ENCODE data around the gene HMGCR.

The HMGCR gene

GRCh38 chr5:75405296-75405695 lies 68.3 kb downstream of the HMGCR start:
- Histone ChIP-seq H3K27ac (replicated peaks) (no peak overlapping the region), H3K27me3 (ENCODE audit: insufficient read depth, poor library complexity, severe bottlenecking) (no peaks in the 10 kb centered on the region), H3K4me3 (replicated peaks; ENCODE audit: insufficient read depth, low read length) (no peak overlapping the region)
- DNase-seq (ENCODE audit: low read depth in 1 of 2, low spot score in 1 of 2) = no peak
- TF ChIP-seq SPI1 (IDR thresholded peaks at IDR 0.05; ENCODE audit: borderline replicate concordance, low read depth) (peak; percentile 12; the same call in 1 of the 2 replicates), GABPA (IDR thresholded peaks at IDR 0.05; ENCODE audit: low read depth) (no peak), CTCF (IDR thresholded peaks at IDR 0.05; ENCODE audit: insufficient read depth, low read length) (no peak)
- TF ChIP-seq, protein P1, sequence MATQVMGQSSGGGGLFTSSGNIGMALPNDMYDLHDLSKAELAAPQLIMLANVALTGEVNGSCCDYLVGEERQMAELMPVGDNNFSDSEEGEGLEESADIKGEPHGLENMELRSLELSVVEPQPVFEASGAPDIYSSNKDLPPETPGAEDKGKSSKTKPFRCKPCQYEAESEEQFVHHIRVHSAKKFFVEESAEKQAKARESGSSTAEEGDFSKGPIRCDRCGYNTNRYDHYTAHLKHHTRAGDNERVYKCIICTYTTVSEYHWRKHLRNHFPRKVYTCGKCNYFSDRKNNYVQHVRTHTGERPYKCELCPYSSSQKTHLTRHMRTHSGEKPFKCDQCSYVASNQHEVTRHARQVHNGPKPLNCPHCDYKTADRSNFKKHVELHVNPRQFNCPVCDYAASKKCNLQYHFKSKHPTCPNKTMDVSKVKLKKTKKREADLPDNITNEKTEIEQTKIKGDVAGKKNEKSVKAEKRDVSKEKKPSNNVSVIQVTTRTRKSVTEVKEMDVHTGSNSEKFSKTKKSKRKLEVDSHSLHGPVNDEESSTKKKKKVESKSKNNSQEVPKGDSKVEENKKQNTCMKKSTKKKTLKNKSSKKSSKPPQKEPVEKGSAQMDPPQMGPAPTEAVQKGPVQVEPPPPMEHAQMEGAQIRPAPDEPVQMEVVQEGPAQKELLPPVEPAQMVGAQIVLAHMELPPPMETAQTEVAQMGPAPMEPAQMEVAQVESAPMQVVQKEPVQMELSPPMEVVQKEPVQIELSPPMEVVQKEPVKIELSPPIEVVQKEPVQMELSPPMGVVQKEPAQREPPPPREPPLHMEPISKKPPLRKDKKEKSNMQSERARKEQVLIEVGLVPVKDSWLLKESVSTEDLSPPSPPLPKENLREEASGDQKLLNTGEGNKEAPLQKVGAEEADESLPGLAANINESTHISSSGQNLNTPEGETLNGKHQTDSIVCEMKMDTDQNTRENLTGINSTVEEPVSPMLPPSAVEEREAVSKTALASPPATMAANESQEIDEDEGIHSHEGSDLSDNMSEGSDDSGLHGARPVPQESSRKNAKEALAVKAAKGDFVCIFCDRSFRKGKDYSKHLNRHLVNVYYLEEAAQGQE (IDR thresholded peaks at IDR 0.05; ENCODE audit: insufficient replicate concordance, low read depth) = no peak
